ENCODE results near the gene PTS.
"Not testable (repeated sequence)": the region's sequence is repeated elsewhere in the genome, so short reads cannot be mapped to it uniquely, and the experiment has no call there.

The PTS gene

DNA sequence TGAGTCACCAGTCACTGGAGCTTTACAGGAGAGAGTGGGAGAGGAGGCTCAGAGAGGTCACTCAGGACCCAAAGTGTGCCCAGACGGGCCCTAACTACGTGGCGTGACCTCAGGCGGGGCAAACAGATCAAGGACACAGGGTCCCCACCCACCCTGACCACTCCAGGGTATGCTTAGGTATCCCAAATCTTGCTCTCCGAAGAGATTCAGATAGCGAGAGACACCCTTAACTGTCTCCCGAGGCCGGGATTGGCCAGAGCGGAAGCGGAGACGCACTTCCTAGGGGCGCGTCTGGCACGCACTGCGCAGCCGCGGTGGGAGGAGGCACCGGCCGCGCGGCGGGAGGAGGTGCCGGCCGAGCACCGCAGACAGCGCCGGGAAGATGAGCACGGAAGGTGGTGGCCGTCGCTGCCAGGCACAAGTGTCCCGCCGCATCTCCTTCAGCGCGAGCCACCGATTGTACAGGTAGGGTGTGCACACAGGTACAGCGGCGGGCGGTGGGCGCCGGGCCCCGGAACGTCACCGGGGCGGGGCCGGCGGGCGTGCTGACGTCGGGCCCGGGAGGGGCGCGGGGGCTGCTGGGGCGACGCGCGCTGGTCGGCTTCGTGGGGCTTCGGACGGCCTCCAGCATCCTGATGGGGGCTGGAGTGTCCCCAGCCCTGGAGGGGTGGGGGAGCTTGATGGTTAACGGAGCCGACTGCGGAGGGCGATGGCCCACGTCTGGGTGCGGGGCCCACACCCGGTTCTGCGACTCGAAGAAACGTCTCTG, at the start of gene PTS:
Gene PTS (plus strand): TSS at position 367 of the 769 bp plus-strand sequence. CDS start 16 bp downstream, at position 383.
- DNase-seq (ENCODE audit: low spot score): peak; percentile 99

DNA sequence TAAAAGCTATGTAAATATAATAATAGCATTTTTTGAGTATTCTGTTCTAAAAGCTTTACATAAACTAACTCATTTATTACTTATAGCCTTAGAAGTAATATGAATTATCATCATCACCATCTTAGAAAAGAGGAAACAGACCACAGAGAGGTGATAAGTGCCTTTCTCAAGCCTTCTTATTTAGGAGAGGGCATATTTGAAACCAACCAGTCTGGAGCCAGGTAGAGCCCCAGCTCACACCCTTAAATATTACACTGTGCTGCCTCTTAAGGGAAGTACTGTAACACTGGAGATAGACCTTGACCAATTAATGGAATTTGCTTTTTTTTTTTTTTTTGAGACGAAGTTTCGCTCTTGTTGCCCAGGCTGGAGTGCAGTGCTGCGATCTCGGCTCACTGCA, 48.6 kb upstream of the PTS start:
- no peak for DNase-seq (ENCODE audit: low spot score)

DNA sequence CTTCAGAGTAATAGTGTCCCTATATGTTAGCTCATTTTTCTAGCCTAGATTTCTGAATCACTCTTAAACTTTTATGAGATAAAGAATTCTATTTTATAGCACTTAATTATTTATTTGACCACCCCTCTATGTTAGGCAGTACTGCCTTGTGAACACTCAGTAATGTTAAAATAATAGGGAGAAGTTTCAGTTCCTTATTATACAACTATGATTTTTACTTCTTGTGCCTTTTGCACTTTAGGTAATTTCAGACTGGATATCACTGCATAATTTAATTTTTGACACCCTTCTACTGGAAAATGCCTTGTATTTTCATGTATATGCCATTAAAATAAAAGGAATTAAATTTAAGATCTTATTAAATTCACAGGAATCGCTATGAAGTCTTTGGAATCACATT, 47.8 kb upstream of the PTS start:
- no peak for DNase-seq (ENCODE audit: low spot score)

DNA sequence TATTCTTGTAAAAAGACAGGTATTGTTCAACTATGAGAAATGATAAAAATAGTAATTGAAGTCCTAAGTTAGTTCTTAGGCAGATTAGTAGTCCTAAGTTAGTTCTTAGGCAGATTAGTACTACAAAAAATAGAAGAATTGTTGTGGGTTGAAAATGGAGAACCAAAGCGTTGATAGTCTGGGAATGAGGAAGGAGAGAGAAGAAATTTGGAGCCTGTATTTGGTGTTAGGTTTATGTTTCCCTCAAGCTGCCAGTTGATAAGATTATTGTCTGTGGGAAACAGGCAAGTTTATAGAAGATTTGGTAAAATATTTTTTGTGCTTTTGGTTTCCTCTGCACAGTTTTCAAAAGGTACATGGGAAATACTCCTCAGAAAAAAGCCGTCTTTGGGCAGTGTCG, 47.3 kb upstream of the PTS start:
- DNase-seq (ENCODE audit: low spot score): no peak

DNA sequence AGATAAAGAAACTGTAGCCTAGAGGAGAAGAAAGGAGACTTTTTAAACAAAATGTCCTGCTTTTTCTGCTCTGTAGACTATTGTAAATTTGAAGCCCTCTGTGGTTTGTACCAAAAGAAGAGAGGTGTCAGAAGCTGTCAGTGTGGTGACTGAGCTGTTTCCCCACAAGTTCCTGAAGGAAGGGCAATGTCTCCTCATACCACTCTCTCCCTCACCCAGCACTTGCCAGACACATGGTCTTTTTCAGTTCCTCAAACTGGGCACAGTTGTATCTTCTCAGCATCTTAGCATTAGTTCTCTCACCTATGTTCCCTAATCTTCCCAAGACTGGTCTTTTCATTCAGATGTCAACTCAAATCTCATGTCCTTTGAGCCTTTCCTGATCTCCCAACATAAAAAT, 46.6 kb upstream of the PTS start:
- DNase-seq (ENCODE audit: low spot score): no peak

DNA sequence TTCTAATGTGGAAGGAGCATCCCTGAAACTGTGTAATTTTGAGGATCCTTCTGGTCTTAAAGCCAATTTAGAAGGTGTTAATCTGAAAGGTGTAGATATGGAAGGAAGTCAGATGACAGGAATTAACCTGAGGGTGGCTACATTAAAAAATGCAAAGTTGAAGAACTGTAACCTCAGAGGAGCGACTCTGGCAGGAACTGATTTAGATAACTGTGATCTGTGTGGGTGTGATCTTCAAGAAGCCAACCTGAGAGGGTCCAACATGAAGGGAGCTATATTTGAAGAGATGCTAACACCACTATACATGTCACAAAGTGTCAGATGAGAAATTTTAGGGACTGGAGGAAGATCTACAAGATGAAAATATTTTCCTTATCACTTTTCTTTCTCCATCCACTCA, 43.4 kb upstream of the PTS start:
- DNase-seq (ENCODE audit: low spot score): no peak

DNA sequence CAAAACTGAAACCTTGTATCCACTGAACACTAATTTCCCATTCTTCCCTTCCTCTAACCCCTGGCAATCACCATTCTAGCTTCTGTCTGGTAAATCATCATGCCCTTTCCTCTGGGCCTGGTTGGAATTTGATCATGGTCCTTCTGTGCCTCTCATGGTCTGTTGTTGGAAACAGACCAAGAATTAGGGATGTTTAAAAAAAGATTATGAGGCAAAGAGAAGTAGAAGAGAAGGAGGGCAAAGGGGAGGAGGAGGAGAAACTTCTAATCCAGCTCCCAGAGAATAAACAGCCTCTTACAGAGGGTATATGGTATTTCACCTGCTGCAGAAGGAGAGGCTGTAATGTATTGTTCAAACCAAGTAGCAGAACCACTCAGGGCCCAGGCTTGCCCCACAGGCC, 40.3 kb upstream of the PTS start:
- no peak for DNase-seq (ENCODE audit: low spot score)

DNA sequence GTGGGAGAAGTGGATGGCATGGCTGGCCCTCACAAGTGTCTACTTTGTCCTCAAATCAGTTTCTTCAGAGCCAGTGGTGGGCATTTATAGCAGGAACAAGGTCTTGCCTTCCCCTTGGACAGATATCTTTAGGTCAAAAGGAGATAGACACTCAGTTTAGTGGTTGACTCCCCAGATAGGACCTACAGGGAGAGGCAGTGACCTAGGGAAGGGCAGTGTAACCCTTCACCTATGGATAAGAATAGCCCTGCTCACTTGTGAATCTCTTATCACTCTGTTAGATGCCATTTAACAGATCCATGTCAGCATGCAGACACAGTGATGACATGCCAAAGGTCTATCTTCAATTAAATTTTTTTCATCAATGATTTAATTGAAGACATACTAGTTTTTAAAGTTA, 39.9 kb upstream of the PTS start:
- DNase-seq (ENCODE audit: low spot score): no peak

DNA sequence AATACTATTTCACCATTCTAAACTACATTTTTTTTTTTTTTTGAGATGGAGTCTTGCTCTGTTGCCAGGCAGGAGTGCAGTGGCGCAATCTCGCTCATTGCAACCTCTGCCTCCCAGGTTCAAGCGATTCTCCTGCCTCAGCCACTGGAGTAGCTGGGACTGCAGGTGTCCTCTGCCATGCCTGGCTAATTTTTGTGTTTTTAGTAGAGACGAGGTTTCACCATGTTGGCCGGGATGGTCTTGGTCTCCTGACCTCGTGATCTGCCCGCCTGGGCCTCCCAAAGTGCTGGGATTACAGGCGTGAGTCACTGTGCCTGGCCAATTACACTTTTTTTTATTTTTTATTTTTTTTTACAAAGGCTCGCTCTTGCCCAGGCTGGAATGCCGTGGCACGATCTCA, 31.1 kb upstream of the PTS start:
- not testable (repeated sequence) for DNase-seq (ENCODE audit: low spot score)

DNA sequence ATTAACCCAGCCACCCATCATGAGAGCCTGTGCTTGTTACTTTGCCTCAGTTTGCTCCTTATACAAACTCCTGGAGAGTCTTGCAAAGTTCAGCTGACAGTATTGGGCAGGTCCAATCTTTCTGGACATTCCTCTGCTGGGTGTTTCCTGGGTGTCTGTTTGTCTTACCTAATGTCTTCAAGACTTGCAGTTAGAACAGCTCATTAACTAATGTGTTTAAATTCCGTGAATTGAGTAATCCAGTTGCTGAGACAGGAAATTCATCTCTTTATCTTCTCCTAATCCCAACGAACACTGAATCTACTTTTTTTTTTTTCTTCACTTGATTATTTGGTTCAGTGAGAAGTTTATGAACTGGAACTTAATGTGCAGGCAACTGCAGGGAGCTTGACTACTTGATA, 30.3 kb upstream of the PTS start:
- DNase-seq (ENCODE audit: low spot score): peak; percentile 18

DNA sequence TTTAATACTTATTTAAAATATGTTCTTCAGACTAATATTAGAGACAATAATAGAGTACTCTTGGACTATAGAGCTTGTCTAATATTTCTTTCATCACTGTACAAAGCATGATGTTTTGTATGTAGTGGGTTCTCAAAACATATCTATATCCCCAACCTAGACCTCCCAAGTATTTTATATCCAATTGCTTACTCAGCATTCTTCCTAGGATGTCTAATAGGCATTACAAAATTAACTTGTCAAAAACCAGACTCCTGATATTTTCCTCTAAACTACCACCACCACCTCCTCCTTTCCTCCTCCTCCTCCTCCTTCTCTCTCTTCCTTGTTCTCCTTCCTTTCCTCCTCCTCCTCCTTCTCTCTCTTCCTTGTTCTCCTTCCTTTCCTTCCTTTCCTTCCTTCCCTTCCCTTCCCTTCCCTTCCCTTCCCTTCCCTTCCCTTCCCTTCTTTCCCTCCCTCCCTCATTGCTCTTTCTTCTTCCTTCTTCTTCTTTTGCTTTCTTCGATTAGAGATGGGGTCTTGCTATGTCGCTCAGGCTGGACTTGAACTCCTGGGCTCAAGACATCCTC, 29.6 kb upstream of the PTS start:
- DNase-seq (ENCODE audit: low spot score): no peak

DNA sequence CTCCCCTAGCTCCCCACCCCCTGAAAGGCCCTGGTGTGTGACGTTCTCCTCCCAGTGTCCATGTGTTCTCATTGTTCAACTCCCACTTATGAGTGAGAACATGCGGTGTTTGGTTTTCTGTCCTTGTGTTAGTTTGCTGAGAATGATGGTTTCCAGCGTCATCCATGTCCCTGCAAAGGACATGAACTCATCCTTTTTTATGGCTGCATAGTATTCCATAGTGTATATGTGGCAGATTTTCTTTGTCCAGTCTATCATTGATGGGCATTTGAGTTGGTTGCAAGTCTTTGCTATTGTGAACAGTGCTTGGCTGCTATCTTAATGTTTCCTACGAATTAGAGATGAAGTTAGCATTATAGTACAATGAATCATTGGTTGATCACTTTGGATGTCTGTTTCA, 27.1 kb upstream of the PTS start:
- not testable (repeated sequence) for DNase-seq (ENCODE audit: low spot score)

DNA sequence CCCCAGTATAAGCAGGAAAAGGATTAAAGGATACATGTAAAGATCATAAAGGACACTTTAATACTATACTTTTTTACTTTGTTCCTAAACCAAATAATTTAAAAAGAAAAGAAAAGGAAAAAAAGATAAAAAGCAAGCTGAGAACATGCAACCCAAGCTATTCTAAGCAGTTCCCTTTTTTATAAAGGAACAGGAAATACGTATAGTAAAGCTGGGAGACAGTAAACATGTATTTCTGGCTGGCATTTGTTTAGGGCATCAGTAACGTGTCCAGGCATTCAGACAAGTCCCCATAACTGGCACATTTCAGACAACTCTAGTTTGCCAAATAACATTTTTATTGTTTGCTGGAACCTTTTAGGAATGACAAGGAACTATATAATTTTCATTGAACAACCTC, 26.0 kb upstream of the PTS start:
- no peak for DNase-seq (ENCODE audit: low spot score)

DNA sequence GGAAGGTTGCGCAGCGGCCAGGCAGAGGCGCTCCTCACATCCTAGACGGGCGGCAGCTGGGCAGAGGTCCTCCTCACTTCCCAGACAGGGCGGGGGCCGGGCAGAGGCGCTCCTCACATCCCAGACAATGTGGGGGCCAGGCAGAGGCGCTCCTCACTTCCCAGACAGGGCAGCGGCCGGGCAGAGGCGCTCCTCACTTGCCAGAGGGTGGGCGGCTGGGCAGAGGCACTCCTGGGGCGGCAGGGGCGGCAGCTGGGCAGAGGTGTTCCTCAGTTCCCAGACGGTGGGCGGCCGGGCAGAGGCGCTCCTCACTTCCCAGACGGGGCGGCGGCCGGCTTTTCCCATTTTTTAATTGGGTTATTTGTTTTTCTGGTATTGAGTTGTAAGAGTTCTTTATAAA, 20.2 kb upstream of the PTS start:
- no peak for DNase-seq (ENCODE audit: low spot score)

DNA sequence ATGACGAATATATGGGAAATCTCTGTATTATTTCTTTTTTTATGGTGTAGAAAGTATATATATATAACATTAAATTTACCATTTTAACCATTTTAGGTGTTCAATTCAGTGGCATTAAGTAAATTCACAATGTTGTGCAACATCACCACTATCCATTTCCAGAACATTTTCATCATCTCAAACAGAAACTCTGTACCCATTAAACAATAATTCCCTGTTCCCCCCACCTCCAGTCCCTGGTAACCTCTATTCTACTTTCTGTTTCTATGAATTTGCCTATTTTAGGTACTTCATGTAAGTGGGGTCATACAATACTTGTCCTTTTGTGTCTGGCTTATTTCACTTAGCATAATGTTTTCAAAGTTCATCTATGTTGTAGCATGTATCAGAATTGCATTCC, 15.3 kb upstream of the PTS start:
- DNase-seq (ENCODE audit: low spot score): no peak

DNA sequence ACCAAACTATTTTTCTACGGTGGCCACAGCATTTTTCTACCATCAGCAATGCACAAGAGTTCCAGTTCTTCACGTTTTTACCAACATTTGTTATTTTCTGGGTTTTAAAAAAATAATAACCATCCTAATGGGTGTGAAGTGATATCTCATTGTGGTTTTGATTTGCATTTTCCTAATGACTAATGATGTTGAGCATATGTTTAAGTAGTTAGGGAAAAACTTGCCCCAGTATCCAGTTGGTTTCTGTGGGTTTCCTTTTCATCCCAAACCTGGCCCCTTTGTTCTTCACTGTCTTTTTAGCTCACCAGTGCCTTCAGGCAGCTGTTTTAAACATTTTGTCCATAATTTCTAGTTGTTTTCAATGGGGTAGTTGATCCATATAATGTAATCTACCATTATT, 14.7 kb upstream of the PTS start:
- DNase-seq (ENCODE audit: low spot score): no peak

DNA sequence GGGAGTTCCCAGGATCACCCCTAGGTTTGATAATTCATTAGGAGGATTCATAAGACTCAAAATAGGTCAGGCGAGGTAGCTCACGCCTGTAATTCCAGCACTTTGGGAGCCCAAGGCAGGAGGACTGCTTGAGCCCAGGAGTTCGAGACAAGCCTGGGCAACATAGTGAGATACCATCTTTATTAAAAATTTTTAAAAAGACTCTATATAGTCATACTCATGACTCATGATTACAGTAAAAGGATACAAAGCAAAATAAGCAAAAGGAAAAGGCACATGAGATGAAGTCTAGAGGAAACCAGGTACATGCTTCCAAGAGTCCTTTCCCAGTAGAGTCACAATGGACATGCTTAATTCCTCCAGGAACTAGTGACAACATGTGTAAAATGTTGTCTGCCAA, 13.9 kb upstream of the PTS start:
- DNase-seq (ENCODE audit: low spot score): no peak

DNA sequence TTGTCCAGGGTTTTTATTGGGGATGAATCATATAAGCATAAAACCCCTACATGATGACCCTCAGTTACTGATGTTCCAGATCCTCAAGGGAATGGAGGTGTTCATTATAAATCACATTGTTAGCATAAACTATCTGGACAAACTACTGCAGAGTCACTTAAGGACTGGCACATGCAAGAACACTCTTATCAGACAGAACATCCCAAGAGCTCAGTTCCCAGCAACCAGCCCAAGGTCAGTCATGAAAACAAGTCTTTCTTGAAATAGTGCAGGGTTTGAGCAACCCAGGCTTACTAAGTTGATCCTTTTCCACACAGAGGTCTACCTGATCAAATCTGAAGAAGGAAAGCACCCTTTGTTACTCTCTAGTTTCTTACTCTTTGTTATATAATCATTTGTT, 13.5 kb upstream of the PTS start:
- no peak for DNase-seq (ENCODE audit: low spot score)

DNA sequence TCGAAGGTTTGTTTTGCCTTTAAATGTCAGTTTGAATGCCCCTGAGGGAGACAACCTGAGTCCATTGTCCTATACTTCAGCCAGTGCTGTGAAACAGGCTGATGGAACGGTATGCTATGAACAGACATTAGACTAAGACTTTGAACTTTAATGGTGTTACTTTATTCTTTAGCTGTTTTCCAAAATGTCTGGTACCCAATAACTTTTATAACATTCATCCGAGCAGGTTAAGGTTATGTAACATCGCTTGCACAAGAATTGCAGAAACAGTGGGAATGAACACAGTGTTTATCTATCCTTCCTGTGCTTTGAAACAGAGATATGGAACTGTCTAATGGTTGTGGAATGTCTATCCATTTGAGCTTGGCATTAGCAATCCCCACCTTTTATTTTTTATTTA, 12.5 kb upstream of the PTS start:
- no peak for DNase-seq (ENCODE audit: low spot score)

DNA sequence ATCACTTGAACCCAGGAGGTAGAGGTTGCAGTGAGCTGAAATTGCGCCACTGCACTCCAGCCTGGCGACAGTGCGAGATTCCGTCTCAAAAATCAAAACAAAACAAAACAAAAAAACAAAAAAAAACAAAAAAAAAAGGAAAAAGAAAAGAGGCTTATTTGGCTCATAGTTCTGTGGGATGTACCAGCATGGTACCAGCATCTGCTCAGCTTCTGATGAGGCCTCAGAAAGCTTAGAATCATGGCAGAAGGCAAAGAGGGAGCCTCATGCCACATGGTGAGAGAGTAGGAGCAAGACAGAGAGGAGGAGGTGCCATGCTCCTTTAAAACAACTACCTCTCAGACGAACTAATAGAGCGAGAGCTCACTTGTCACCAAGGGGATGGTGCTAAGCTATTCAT, 10.6 kb upstream of the PTS start:
- no peak for DNase-seq (ENCODE audit: low spot score)

DNA sequence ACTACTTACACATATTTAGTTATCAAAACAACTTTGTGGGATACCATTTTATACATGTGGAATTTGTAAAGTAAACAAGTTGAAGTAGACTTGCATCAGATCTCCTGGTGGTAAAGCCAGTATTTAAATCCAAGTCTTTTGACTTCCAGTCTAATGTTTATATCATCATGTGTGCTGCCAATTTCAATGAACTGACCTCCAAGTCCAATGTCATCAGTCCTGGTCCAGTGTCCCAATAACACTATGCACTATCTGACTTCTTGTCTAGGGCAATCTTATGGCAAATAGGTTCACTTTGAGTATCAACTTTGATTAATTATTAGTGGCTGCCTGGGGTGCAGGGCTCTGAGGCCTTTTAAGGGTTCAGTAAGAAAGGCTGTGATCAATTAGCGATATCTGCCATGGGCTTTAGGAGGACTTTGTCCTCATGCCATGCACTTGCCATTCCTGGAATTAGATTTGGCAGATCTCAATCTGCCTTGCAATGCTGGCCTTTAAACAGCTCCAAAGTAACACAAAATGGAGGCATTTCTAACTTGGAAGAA, 9.6 kb upstream of the PTS start:
- no peak for DNase-seq (ENCODE audit: low spot score)

DNA sequence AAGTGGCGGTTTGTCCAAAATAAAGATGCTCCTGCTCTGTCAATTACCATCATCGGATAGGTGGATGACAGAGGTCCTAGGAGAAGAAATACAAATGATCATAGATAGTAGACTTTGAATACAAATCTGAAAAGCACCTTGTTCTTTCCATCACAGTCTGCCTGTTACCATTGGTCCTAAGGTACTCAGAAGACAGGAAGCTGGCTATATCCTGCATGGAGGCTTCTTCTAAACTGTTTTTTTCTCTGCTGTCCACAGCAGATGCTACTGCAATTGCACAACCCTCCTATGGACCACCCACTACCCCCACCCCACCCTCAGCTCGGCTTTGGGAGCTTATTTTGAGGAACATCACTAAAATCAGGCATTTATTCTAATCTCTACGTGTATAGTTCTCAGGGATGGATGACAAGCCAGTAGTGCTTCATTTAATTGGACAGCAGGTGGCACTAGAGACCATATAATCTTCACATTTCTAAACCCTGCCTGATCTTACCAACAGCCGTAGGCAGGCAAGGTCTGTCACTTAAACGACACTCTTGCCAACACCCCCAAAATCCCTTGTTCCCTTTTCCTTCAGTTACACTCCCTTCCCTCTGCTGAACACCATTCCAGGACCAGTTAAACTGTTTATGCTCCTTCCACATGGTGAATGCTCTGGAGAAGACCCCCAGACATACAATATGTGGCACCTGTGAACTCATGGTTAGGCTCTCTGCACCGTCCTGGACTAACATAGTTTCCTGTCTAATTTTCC, 6.6 kb upstream of the PTS start:
- peak; percentile 71 for DNase-seq (ENCODE audit: low spot score)

DNA sequence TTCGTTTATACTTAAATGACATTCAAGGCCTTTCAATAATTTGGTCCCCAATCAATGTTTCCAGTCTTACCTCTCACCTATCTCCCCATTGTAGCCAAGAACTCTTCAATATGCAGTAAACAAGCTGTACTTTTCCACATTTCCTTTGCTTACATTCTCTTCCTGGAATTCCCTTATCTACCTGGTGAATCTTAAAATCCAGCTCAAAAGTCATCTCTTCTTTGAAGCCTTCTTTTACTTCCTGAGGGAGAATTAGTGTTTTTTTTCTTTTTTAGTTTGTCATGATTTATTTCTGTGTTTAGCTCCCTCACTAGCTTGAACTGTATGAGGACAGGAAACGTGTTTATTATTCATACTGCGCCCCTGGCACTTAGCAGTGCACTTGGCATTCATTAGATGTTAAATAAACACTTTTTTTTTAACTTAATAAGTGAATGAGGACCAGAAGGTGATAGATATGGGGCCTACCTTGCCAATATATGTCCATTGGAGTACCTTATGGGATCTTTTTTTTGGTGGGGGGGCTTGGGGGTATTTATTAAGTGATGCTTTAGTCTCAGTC, 4.9 kb upstream of the PTS start:
- DNase-seq (ENCODE audit: low spot score): no peak

All from AG20443 (cell line).